Stimulated activated CD4-positive, alpha-beta T cell treated with anti-CD3 and anti-CD28 coated beads, Interleukin-4, amount 100 ng/mL, for 4 hours (primary cell): ENCODE results near the gene YIF1B.
A peak's percentile ranks its signal among the peaks of the same experiment; 100 is the strongest.
"Not testable (repeated sequence)": the region's sequence is repeated elsewhere in the genome, so short reads cannot be mapped to it uniquely, and the experiment has no call there.

Experiments
- DNase-seq, 2 experiments: peaks; one replicate each; pipeline ENCODE4 v3.0.0-alpha.2; 2020

YIF1B gene

GRCh38 chr19:38273499-38273898 is 42.2 kb downstream of the YIF1B start:
- DNase-seq: no peak

- no peak for DNase-seq
Observed at GRCh38 chr19:38270587-38271167, 45.1 kb downstream of the YIF1B start.

- no peak for DNase-seq
Observed at GRCh38 chr19:38268539-38268938, 47.2 kb downstream of the YIF1B start.

- no peak for DNase-seq
Observed at GRCh38 chr19:38267761-38268483, 47.8 kb downstream of the YIF1B start.

GRCh38 chr19:38266981-38267597 is 48.7 kb downstream of the YIF1B start:
- no peak for DNase-seq

- no peak for DNase-seq
Observed at GRCh38 chr19:38265921-38266429, 49.8 kb downstream of the YIF1B start.

- no peak for DNase-seq
Observed at GRCh38 chr19:38265213-38265861, 50.4 kb downstream of the YIF1B start.

- DNase-seq: peak; percentile 42 to 48
Observed at GRCh38 chr19:38264486-38265212, 51.1 kb downstream of the YIF1B start, which contains the start of gene SPINT2. SPINT2 (plus strand) TSS chr19:38264573; CDS start chr19:38264893, 320 bp downstream.

GRCh38 chr19:38263689-38264485 is 51.9 kb downstream of the YIF1B start:
- peak; percentile 77 to 86 for DNase-seq

GRCh38 chr19:38262585-38263268 is 53.0 kb downstream of the YIF1B start:
- no peak for DNase-seq

GRCh38 chr19:38261942-38262341 is 53.8 kb downstream of the YIF1B start:
- DNase-seq: not testable (repeated sequence)

- DNase-seq: no peak
Observed at GRCh38 chr19:38255383-38256014, 60.2 kb downstream of the YIF1B start.

- no peak for DNase-seq
Observed at GRCh38 chr19:38253788-38254187, 62.0 kb downstream of the YIF1B start.
